T47D (cell line): ENCODE data around the gene PARD6G.
"Not testable (repeated sequence)": the region's sequence is repeated elsewhere in the genome, so short reads cannot be mapped to it uniquely, and the experiment has no call there.

Experiments used
- DNase-seq, 2 experiments: peaks; one replicate each; pipeline versions ENCODE4 v3.0.0 to v3.0.0-alpha.2; 2011 to 2012; ENCODE audit warnings: low read depth in 1 of 2, low spot score in 1 of 2
- JUND ChIP-seq: IDR thresholded peaks from 2 replicates; pipeline ENCODE4 v1.6.1; 2012; ENCODE audit warnings: low read depth
- in situ Hi-C: cut with HindIII; loops from 2 replicates; pipeline ENCODE4 v1.10.0; 2016; ENCODE audit warnings: low sequenced_read_pairs, low pct_unique_long_range_greater_than_20kb

The PARD6G gene

GRCh38 chr18:80233899-80234298 lies 13.4 kb downstream of the PARD6G start:
- no peak for TF ChIP-seq JUND
- in situ Hi-C loops: no loop called here
- DNase-seq: no peak

GRCh38 chr18:80233201-80233835 lies 14.0 kb downstream of the PARD6G start:
- DNase-seq: no peak
- in situ Hi-C loops: no loop called here

GRCh38 chr18:80232710-80233109 lies 14.6 kb downstream of the PARD6G start:
- in situ Hi-C loops: no loop called here
- TF ChIP-seq JUND: no peak
- no peak for DNase-seq

More at GRCh38 chr18:80233201-80233835, 14.0 kb downstream of the PARD6G start:
- no peak for TF ChIP-seq JUND

- in situ Hi-C loops: no loop called here
- TF ChIP-seq JUND: no peak
- DNase-seq: no peak
Observed at GRCh38 chr18:80232030-80232429, 15.3 kb downstream of the PARD6G start.

GRCh38 chr18:80231616-80232015 lies 15.7 kb downstream of the PARD6G start:
- in situ Hi-C loops: no loop called here
- DNase-seq: no peak
- TF ChIP-seq JUND: no peak

GRCh38 chr18:80231151-80231550 lies 16.2 kb downstream of the PARD6G start:
- TF ChIP-seq JUND: no peak
- in situ Hi-C loops: no loop called here
- DNase-seq: no peak

GRCh38 chr18:80229766-80230745 lies 17.3 kb downstream of the PARD6G start:
- TF ChIP-seq JUND: no peak
- no peak for DNase-seq
- in situ Hi-C loops: no loop called here

- TF ChIP-seq JUND: no peak
- in situ Hi-C loops: no loop called here
- no peak for DNase-seq
Observed at GRCh38 chr18:80229363-80229762, 18.0 kb downstream of the PARD6G start.

GRCh38 chr18:80228051-80228848 lies 19.1 kb downstream of the PARD6G start:
- TF ChIP-seq JUND: no peak
- no peak for DNase-seq
- in situ Hi-C loops: no loop called here

- TF ChIP-seq JUND: no peak
- no peak for DNase-seq
- in situ Hi-C loops: no loop called here
Observed at GRCh38 chr18:80227472-80227871, 19.8 kb downstream of the PARD6G start.

GRCh38 chr18:80225685-80226084 lies 21.6 kb downstream of the PARD6G start:
- in situ Hi-C loops: no loop called here
- DNase-seq: no peak
- no peak for TF ChIP-seq JUND

GRCh38 chr18:80223581-80224148 lies 23.6 kb downstream of the PARD6G start:
- DNase-seq: no peak
- no peak for TF ChIP-seq JUND
- in situ Hi-C loops: no loop called here

GRCh38 chr18:80219488-80219887 lies 27.8 kb downstream of the PARD6G start:
- DNase-seq, in situ Hi-C loops: not testable (repeated sequence)
